ENCODE data around the gene TPGS1. TPM values are rescaled to one million over a fixed set of nuclear protein-coding genes. Genes with fewer than 3 reads are reported as not detected.
A peak's percentile ranks its signal among the peaks of the same experiment; 100 is the strongest.

Gene TPGS1
- total and polyA plus RNA-seq, 2 of the 8 experiments (the other 6 are each of a cell fraction or from before 2014, with no cell fraction given) = 9.1 to 10.6 TPM

- CTCF ChIA-PET (ENCODE audit: partially characterized antibody) = interaction anchor here (0.9 to 3.7 kb wide), 5 partner anchors 11 to 146 kb away, joined by 3 to 21 read pairs (median 3); no protein-coding TSS in a partner anchor
- Histone ChIP-seq H3K4me2 (ENCODE audit: insufficient read depth in 1 of 2, low read depth in 2 of 2, low read length in 2 of 2) (no peak overlapping the region), H3K14ac (ENCODE audit: insufficient read length) (no peak overlapping the region), H3K4me1 (replicated peaks in 1 of 4; ENCODE audit: control insufficient read depth in 3 of 4, insufficient read depth in 4 of 4, low read length in 3 of 4) (peaks cover 0 to 13% (median 9%) of the 10 kb centered on the region in 4 experiments; a peak in 5 of 7 replicates), H4K20me1 (replicated peaks in 1 of 2; ENCODE audit: control insufficient read depth in 1 of 2, insufficient read depth in 2 of 2, low read length in 2 of 2) (peaks cover 0 to 4% of the 10 kb centered on the region in 2 experiments), H3K4ac (replicated peaks; ENCODE audit: insufficient read length, low read depth, low read length) (no peak overlapping the region), H3K36me3 (ENCODE audit: control insufficient read depth in 2 of 4, insufficient read depth in 4 of 4, low read length in 3 of 4) (peaks cover 0 to 3% (median 0%) of the 10 kb centered on the region in 4 experiments; a peak in 1 of 8 replicates), H2BK120ac (replicated peaks; ENCODE audit: low read depth, low read length) (no peak overlapping the region), H2BK15ac (ENCODE audit: low read length) (no peak overlapping the region; the same call in 1 of the 2 replicates), H3K18ac (ENCODE audit: extremely low read depth, low read length) (no peak overlapping the region), H3K23ac (ENCODE audit: insufficient read length) (no peak overlapping the region), H3K79me2 (ENCODE audit: control insufficient read depth in 1 of 2, insufficient read depth in 2 of 2, low read length in 2 of 2) (no peaks in the 10 kb centered on the region), H3K9ac (replicated peaks in 1 of 4; ENCODE audit: extremely low read depth in 1 of 4, low read depth in 3 of 4, low read length in 3 of 4) (no peak overlapping the region), H3K9me3 (ENCODE audit: insufficient read depth in 2 of 2, low read depth in 1 of 2, low read length in 1 of 2) (peaks cover 0 to 2% of the 10 kb centered on the region in 2 experiments; a peak in 1 of 4 replicates), H3K79me1 (ENCODE audit: low read depth, low read length) (no peaks in the 10 kb centered on the region), H4K8ac (ENCODE audit: extremely low read depth, insufficient read depth, low read length) (no peak overlapping the region; the same call in 1 of the 2 replicates), H2AK5ac (ENCODE audit: low read depth, low read length) (no peak overlapping the region), H4K91ac (replicated peaks; ENCODE audit: insufficient read length, low read length) (no peak overlapping the region), H3K27me3 (replicated peaks in 1 of 4; ENCODE audit: control insufficient read depth in 3 of 4, extremely low read depth in 1 of 4, insufficient read depth in 3 of 4, low read length in 3 of 4) (peaks cover 10 to 13% (median 10%) of the 10 kb centered on the region in 4 experiments), H3K23me2 (ENCODE audit: low read depth, low read length) (peaks cover 13% of the 10 kb centered on the region; the same call in 1 of the 2 replicates), H3K27ac (ENCODE audit: low read depth, low read length) (no peak overlapping the region), H3K4me3 (ENCODE audit: extremely low read depth in 1 of 4, insufficient read depth in 2 of 4, low read depth in 3 of 4, low read length in 4 of 4) (no peak overlapping the region), H2BK20ac (ENCODE audit: low read length) (peak overlapping the region; percentile 48; the same call in 1 of the 2 replicates), H3K56ac (replicated peaks; ENCODE audit: insufficient read length, low read depth, low read length) (no peak overlapping the region), H4K5ac (ENCODE audit: insufficient read length, low read depth, low read length) (no peak overlapping the region), H2BK12ac (ENCODE audit: low read depth, low read length) (peak overlapping the region; percentile 43; the same call in 1 of the 2 replicates), H2BK5ac (ENCODE audit: low read depth, low read length) (peak overlapping the region; percentile 52; the same call in 1 of the 2 replicates), H2AFZ (ENCODE audit: low read length) (no peak overlapping the region)
- 93% methylated on average over 14 of the region's 23 CpGs; no CpG with 5 or more reads in 1 of the 2 experiments for WGBS, 2 experiments (ENCODE audit: extremely low coverage in 1 of 2, insufficient coverage in 1 of 2, insufficient read length in 1 of 2, insufficient replicate concordance in 2 of 2, low coverage in 1 of 2, low lambda C conversion rate in 2 of 2, missing lambda C conversion rate in 1 of 2)
- POLR2A ChIA-PET (ENCODE audit: partially characterized antibody) = interaction anchor here (0.5 to 0.6 kb wide), 2 partner anchors 68 to 1880 kb away, joined by 3 read pairs; no protein-coding TSS in a partner anchor
- no peak for DNase-seq (ENCODE audit: low read depth in 1 of 2, low spot score in 2 of 2)
- no peak for FAIRE-seq
- TF ChIP-seq POU5F1 (IDR thresholded peaks at IDR 0.05; ENCODE audit: low read depth, low read length) (no peak), EP300 (IDR thresholded peaks at IDR 0.05; ENCODE audit: borderline replicate concordance in 1 of 2, low read depth in 2 of 2, low read length in 2 of 2) (no peak), SIN3A (conservative IDR thresholded peaks at IDR 0.05 in 1 of 2, IDR thresholded peaks at IDR 0.05 in 1 of 2; ENCODE audit: low read depth in 1 of 2, low read length in 2 of 2) (no peak), HDAC2 (IDR thresholded peaks at IDR 0.05; ENCODE audit: borderline replicate concordance in 1 of 2, low read depth in 2 of 2, low read length in 2 of 2) (no peak), SRF (IDR thresholded peaks at IDR 0.05; ENCODE audit: low read depth, low read length) (no peak), POLR2A (IDR thresholded peaks at IDR 0.05; ENCODE audit: control extremely low read depth in 1 of 2, low read depth in 2 of 2, low read length in 2 of 2) (no peak), KDM1A (IDR thresholded peaks at IDR 0.05; ENCODE audit: borderline replicate concordance, low read length) (no peak), SIRT6 (IDR thresholded peaks at IDR 0.05; ENCODE audit: low read length) (no peak)
Observed at GRCh38 chr19:493391-494170, 13.7 kb upstream of the TPGS1 start.
